Panc1 (cell line): ENCODE measurements around the gene SCAMP4.

Source experiments
- POLR2AphosphoS5 ChIP-seq: IDR thresholded peaks from 2 replicates; pipeline ENCODE4 v1.6.1; 2012; ENCODE audit warnings: mild to moderate bottlenecking, low read depth, low read length, moderate library complexity
- SIN3A ChIP-seq: IDR thresholded peaks from 2 replicates; pipeline ENCODE4 v1.6.1; 2012; ENCODE audit warnings: low read depth, mild to moderate bottlenecking, low read length, moderate library complexity, borderline replicate concordance; ENCODE audit not compliant: insufficient read depth
- TF ChIP-seq, protein P1 (sequence below): fragments of 450-650 bp; IDR thresholded peaks from 2 replicates; pipeline ENCODE4 v1.5.1; 2017; ENCODE audit warnings: mild to moderate bottlenecking
- TF ChIP-seq, protein P2 (sequence below), 2 experiments: IDR thresholded peaks; 2 replicates each; pipeline ENCODE4 v1.6.1; 2011 to 2012; ENCODE audit warnings: low read depth in 2 of 2, control low read depth in 1 of 2, low read length in 1 of 2, mild to moderate bottlenecking in 1 of 2, moderate library complexity in 1 of 2; ENCODE audit not compliant: insufficient read depth in 1 of 2

DNA sequence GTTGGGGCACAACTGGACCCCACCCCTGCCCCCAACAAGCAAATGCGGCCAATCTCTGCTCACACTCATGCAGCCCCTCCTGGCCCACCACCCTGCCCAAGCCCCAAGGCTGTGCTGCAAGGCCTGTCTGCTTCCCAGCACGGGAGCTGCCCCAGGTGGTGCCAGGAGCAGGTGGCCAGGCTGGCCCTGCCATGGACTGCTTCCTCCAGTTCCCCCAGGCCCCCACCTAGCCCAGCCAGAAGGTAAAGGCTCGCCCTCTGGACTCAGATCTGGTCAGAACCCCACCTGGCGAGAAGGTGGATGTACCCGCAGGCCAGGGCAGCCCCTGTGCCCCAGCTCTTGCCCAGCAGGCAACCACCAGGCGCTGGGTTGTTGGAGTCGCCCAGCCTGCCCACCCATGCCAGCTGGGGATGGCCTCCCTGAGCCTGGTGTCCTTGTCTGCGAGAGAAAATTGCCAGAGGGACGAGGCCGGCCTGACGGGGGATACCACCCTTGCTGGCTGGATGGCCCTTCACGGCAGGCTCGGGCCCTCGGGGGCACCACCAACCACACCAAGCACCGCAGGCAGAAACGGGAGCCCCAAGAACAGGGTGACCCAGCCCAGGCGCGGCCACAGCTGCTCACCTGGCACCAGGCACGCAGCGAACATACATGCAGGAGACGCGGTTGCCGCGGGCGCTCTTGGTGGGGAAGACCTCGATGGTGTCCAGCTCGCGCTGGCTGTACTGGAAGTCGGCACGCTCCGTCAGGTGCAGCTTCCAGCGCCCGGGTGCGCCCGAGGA is 24.4 kb upstream of the SCAMP4 start:
- TF ChIP-seq, protein P1, sequence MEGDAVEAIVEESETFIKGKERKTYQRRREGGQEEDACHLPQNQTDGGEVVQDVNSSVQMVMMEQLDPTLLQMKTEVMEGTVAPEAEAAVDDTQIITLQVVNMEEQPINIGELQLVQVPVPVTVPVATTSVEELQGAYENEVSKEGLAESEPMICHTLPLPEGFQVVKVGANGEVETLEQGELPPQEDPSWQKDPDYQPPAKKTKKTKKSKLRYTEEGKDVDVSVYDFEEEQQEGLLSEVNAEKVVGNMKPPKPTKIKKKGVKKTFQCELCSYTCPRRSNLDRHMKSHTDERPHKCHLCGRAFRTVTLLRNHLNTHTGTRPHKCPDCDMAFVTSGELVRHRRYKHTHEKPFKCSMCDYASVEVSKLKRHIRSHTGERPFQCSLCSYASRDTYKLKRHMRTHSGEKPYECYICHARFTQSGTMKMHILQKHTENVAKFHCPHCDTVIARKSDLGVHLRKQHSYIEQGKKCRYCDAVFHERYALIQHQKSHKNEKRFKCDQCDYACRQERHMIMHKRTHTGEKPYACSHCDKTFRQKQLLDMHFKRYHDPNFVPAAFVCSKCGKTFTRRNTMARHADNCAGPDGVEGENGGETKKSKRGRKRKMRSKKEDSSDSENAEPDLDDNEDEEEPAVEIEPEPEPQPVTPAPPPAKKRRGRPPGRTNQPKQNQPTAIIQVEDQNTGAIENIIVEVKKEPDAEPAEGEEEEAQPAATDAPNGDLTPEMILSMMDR, result no peak
- TF ChIP-seq, protein P2, sequence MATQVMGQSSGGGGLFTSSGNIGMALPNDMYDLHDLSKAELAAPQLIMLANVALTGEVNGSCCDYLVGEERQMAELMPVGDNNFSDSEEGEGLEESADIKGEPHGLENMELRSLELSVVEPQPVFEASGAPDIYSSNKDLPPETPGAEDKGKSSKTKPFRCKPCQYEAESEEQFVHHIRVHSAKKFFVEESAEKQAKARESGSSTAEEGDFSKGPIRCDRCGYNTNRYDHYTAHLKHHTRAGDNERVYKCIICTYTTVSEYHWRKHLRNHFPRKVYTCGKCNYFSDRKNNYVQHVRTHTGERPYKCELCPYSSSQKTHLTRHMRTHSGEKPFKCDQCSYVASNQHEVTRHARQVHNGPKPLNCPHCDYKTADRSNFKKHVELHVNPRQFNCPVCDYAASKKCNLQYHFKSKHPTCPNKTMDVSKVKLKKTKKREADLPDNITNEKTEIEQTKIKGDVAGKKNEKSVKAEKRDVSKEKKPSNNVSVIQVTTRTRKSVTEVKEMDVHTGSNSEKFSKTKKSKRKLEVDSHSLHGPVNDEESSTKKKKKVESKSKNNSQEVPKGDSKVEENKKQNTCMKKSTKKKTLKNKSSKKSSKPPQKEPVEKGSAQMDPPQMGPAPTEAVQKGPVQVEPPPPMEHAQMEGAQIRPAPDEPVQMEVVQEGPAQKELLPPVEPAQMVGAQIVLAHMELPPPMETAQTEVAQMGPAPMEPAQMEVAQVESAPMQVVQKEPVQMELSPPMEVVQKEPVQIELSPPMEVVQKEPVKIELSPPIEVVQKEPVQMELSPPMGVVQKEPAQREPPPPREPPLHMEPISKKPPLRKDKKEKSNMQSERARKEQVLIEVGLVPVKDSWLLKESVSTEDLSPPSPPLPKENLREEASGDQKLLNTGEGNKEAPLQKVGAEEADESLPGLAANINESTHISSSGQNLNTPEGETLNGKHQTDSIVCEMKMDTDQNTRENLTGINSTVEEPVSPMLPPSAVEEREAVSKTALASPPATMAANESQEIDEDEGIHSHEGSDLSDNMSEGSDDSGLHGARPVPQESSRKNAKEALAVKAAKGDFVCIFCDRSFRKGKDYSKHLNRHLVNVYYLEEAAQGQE (IDR thresholded peaks at IDR 0.05; ENCODE audit: insufficient read depth in 1 of 2, low read depth in 2 of 2, low read length in 1 of 2), result no peak
- no peak for TF ChIP-seq POLR2AphosphoS5
- TF ChIP-seq SIN3A, result no peak
